SU-DHL-6 (cell line): ENCODE results near the gene SLC18A3.

Source experiments
- H2AFZ ChIP-seq: fragments of 200-600 bp; sonication (generic); 2 replicates; pipeline ENCODE4 v1.6.1; 2014; ENCODE audit warnings: low read depth, mild to moderate bottlenecking, moderate library complexity, mixed read lengths, antibody characterized with exemption, low read length; ENCODE audit not compliant: severe bottlenecking
- H3F3A ChIP-seq: fragments of 200-600 bp; shearing (Covaris generic); 2 replicates; pipeline ENCODE4 v1.6.0; 2016; ENCODE audit warnings: antibody characterized with exemption, mild to moderate bottlenecking; ENCODE audit not compliant: insufficient read depth
- H3K27ac ChIP-seq: fragments of 200-600 bp; sonication (generic); 2 replicates; pipeline ENCODE4 v1.5.1; 2016; ENCODE audit warnings: low read depth, mild to moderate bottlenecking, low read length, moderate library complexity, mixed read lengths
- H3K27me3 ChIP-seq: fragments of 200-600 bp; sonication (generic), shearing (Covaris generic); 2 replicates; pipeline ENCODE4 v1.6.0; 2014; ENCODE audit warnings: mild to moderate bottlenecking, low read length
- H3K36me3 ChIP-seq: fragments of 200-600 bp; sonication (generic); 2 replicates; pipeline ENCODE4 v1.6.1; 2014; ENCODE audit warnings: mild to moderate bottlenecking, low read length, mixed read lengths
- H3K4me2 ChIP-seq: fragments of 300-600, 200-600 bp; shearing (Covaris generic), sonication (generic); 2 replicates; pipeline ENCODE4 v1.6.0; 2014; ENCODE audit warnings: low read length, low read depth, mild to moderate bottlenecking; ENCODE audit not compliant: poor library complexity, severe bottlenecking
- H3K4me3 ChIP-seq: fragments of 200-600 bp; sonication (generic); 2 replicates; pipeline ENCODE4 v1.5.1; 2014; ENCODE audit warnings: antibody characterized with exemption, low read length, mild to moderate bottlenecking, mixed read lengths; ENCODE audit not compliant: insufficient read depth, poor library complexity, severe bottlenecking
- H3K79me2 ChIP-seq: fragments of 200-600 bp; sonication (generic); 2 replicates; pipeline ENCODE4 v1.6.1; 2014; ENCODE audit warnings: mild to moderate bottlenecking, low read length, moderate library complexity; ENCODE audit not compliant: insufficient read depth
- H3K9ac ChIP-seq: fragments of 200-600 bp; sonication (generic); 2 replicates; pipeline ENCODE4 v1.7.0; 2014; ENCODE audit warnings: mild to moderate bottlenecking, low read length
- H3K9me2 ChIP-seq: fragments of 200-600 bp; sonication (generic); replicated peaks from 2 replicates; pipeline ENCODE4 v1.6.1; 2014; ENCODE audit warnings: low read length; ENCODE audit not compliant: insufficient read depth
- H3K9me3 ChIP-seq: fragments of 200-600 bp; sonication (generic); 2 replicates; pipeline ENCODE4 v1.6.1; 2014; ENCODE audit warnings: low read length, mixed read lengths; ENCODE audit not compliant: insufficient read depth
- H4K20me1 ChIP-seq: fragments of 200-600 bp; sonication (generic); 2 replicates; pipeline ENCODE4 v1.6.1; 2014; ENCODE audit warnings: low read depth, mild to moderate bottlenecking, antibody characterized with exemption, low read length, moderate library complexity, mixed read lengths
- EZH2phosphoT487 ChIP-seq: fragments of 200-600 bp; sonication (generic), shearing (Covaris generic); conservative IDR thresholded peaks from 2 replicates; pipeline ENCODE4 v1.6.1; 2018; ENCODE audit warnings: mild to moderate bottlenecking, antibody characterized with exemption, low read length, moderate library complexity, mixed read lengths
- TF ChIP-seq, protein P1 (sequence below): fragments of 200-600 bp; sonication (generic); IDR thresholded peaks from one replicate; pipeline ENCODE4 v1.5.1; 2017; ENCODE audit warnings: antibody characterized with exemption, mild to moderate bottlenecking, low read length, moderate library complexity; ENCODE audit not compliant: insufficient read depth, poor library complexity, severe bottlenecking

The SLC18A3 gene

GRCh38 chr10:49610458-49611165 is 502 bp downstream of the SLC18A3 start:
- TF ChIP-seq EZH2phosphoT487, result no peak
- Histone ChIP-seq H2AFZ (no peak overlapping the region), H3K36me3 (no peaks in the 10 kb centered on the region), H3K9me3 (no peaks in the 10 kb centered on the region), H3K27me3 (no peaks in the 10 kb centered on the region), H3K9me2 (no peaks in the 10 kb centered on the region), H3K27ac (no peak overlapping the region), H3K79me2 (no peaks in the 10 kb centered on the region), H3K4me3 (no peak overlapping the region), H3K9ac (no peak overlapping the region), H3F3A (no peaks in the 10 kb centered on the region), H3K4me2 (no peak overlapping the region), H4K20me1 (no peaks in the 10 kb centered on the region)

DNA sequence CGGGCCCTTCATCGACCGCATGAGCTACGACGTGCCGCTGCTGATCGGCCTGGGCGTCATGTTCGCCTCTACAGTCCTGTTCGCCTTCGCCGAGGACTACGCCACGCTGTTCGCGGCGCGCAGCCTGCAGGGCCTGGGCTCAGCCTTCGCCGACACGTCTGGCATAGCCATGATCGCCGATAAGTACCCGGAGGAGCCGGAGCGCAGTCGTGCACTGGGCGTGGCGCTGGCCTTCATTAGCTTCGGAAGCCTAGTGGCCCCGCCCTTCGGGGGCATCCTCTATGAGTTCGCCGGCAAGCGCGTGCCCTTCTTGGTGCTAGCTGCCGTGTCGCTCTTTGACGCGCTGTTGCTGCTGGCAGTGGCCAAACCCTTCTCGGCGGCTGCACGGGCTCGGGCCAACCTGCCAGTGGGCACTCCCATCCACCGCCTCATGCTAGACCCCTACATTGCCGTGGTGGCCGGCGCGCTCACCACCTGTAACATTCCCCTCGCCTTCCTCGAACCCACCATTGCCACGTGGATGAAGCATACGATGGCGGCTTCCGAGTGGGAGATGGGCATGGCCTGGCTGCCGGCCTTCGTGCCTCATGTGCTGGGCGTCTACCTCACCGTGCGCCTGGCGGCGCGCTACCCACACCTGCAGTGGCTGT is 1.2 kb downstream of the SLC18A3 start:
- Histone ChIP-seq H3K9me3 (no peaks in the 10 kb centered on the region), H3K9ac (no peak overlapping the region), H3K27ac (no peak overlapping the region), H4K20me1 (no peaks in the 10 kb centered on the region), H3K4me3 (no peak overlapping the region), H2AFZ (no peak overlapping the region), H3K79me2 (no peaks in the 10 kb centered on the region), H3K27me3 (no peaks in the 10 kb centered on the region), H3K36me3 (no peaks in the 10 kb centered on the region), H3K4me2 (no peak overlapping the region), H3K9me2 (no peaks in the 10 kb centered on the region), H3F3A (no peaks in the 10 kb centered on the region)
- TF ChIP-seq, protein P1, sequence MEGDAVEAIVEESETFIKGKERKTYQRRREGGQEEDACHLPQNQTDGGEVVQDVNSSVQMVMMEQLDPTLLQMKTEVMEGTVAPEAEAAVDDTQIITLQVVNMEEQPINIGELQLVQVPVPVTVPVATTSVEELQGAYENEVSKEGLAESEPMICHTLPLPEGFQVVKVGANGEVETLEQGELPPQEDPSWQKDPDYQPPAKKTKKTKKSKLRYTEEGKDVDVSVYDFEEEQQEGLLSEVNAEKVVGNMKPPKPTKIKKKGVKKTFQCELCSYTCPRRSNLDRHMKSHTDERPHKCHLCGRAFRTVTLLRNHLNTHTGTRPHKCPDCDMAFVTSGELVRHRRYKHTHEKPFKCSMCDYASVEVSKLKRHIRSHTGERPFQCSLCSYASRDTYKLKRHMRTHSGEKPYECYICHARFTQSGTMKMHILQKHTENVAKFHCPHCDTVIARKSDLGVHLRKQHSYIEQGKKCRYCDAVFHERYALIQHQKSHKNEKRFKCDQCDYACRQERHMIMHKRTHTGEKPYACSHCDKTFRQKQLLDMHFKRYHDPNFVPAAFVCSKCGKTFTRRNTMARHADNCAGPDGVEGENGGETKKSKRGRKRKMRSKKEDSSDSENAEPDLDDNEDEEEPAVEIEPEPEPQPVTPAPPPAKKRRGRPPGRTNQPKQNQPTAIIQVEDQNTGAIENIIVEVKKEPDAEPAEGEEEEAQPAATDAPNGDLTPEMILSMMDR, result no peak
- no peak for TF ChIP-seq EZH2phosphoT487

DNA sequence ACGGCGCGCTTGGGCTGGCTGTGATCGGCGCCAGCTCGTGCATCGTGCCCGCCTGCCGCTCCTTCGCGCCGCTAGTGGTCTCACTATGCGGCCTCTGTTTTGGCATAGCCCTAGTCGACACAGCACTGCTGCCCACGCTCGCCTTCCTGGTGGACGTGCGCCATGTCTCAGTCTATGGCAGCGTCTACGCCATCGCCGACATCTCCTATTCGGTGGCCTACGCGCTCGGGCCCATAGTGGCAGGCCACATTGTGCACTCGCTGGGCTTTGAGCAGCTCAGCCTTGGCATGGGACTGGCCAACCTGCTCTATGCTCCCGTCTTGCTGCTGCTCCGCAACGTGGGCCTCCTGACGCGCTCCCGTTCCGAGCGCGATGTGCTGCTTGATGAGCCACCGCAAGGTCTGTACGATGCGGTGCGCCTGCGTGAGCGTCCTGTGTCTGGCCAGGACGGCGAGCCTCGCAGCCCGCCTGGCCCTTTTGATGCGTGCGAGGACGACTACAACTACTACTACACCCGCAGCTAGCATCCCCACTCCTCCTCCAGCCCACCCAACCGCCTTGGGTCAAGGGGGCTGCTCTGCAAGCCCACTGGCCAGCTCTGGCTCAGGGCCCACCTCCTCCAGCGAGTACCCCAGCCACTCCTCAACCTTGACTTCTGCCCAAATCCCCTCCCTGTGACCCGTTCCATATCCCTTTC is 1.9 kb downstream of the SLC18A3 start:
- Histone ChIP-seq H3K4me3 (no peak overlapping the region), H3F3A (no peaks in the 10 kb centered on the region), H3K27me3 (no peaks in the 10 kb centered on the region), H3K36me3 (no peaks in the 10 kb centered on the region), H3K9me2 (no peaks in the 10 kb centered on the region), H2AFZ (no peak overlapping the region), H4K20me1 (no peaks in the 10 kb centered on the region), H3K9ac (no peak overlapping the region), H3K4me2 (no peak overlapping the region), H3K79me2 (no peaks in the 10 kb centered on the region), H3K27ac (no peak overlapping the region), H3K9me3 (no peaks in the 10 kb centered on the region)
- TF ChIP-seq, protein P1, result no peak
- no peak for TF ChIP-seq EZH2phosphoT487
